A673 (cell line): Measurements from ENCODE around the gene RBFOX1. TPM values are rescaled to one million over a fixed set of nuclear protein-coding genes. Genes with fewer than 3 reads are reported as not detected.

ENCODE experiments used
- BruUV-seq: library from RNA; stranded (reverse); fragments of 400-500 nt; replicated peaks from 2 replicates; lab custom pipeline; 2021; lab: Mats Ljungman, UMichigan
- CTCF ChIA-PET: fragments of 300-600 bp; sonication (Branson Sonifier 250); formaldehyde crosslinking; loops from one replicate; lab custom pipeline; 2022; ENCODE audit warnings: antibody characterized with exemption; lab: Charles Lee
- POLR2A ChIA-PET: fragments of 300-600 bp; sonication (Branson Sonifier 250); formaldehyde crosslinking; loops from one replicate; lab custom pipeline; 2022; ENCODE audit warnings: antibody characterized with exemption; ENCODE audit not compliant: low non-redundant PET; lab: Charles Lee
- DNase-seq: peaks from one replicate; pipeline ENCODE4 v3.0.0-alpha.2; 2015; ENCODE audit warnings: low spot score
- H3K27ac ChIP-seq: fragments of 200-600 bp; sonication (generic); 2 replicates; pipeline ENCODE4 v1.5.1; 2016; ENCODE audit warnings: mixed run types, low read depth, mild to moderate bottlenecking, mixed read lengths, antibody characterized with exemption, low read length; ENCODE audit not compliant: poor library complexity, severe bottlenecking
- H3K27me3 ChIP-seq: fragments of 200-600 bp; sonication (generic); replicated peaks from 2 replicates; pipeline ENCODE4 v1.6.1; 2017; ENCODE audit warnings: mixed run types, low read depth, mild to moderate bottlenecking, mixed read lengths, antibody characterized with exemption, low read length; ENCODE audit not compliant: insufficient read depth, poor library complexity
- H3K36me3 ChIP-seq: fragments of 200-600 bp; sonication (generic); 2 replicates; pipeline ENCODE4 v1.6.1; 2016; ENCODE audit warnings: mixed run types, mild to moderate bottlenecking, mixed read lengths, antibody characterized with exemption, low read length; ENCODE audit not compliant: insufficient read depth, poor library complexity, severe bottlenecking
- H3K4me1 ChIP-seq: fragments of 200-600 bp; sonication (generic); 2 replicates; pipeline ENCODE4 v1.6.1; 2017; ENCODE audit warnings: mixed run types, mild to moderate bottlenecking, mixed read lengths, antibody characterized with exemption, low read length; ENCODE audit not compliant: insufficient read depth, poor library complexity, severe bottlenecking
- H3K4me3 ChIP-seq: fragments of 200-600 bp; sonication (generic); 2 replicates; pipeline ENCODE4 v1.5.1; 2016; ENCODE audit warnings: low read depth, mixed run types, mild to moderate bottlenecking, mixed read lengths, low read length; ENCODE audit not compliant: poor library complexity, severe bottlenecking
- H3K9me3 ChIP-seq: fragments of 200-600 bp; sonication (generic); 2 replicates; pipeline ENCODE4 v1.6.1; 2016; ENCODE audit warnings: mixed run types, low read depth, mild to moderate bottlenecking, mixed read lengths, antibody characterized with exemption, low read length; ENCODE audit not compliant: poor library complexity, severe bottlenecking
- CTCF ChIP-seq: fragments of 300-800, 200-600 bp; sonication (generic); conservative IDR thresholded peaks from 2 replicates; pipeline ENCODE4 v1.5.1; 2017; ENCODE audit warnings: low read depth, mild to moderate bottlenecking, antibody characterized with exemption, low read length, moderate library complexity, mixed read lengths
- EZH2 ChIP-seq: fragments of 200-600 bp; sonication (generic); IDR thresholded peaks from 2 replicates; pipeline ENCODE4 v1.6.1; 2017; ENCODE audit warnings: borderline replicate concordance, low read depth, mild to moderate bottlenecking, mixed read lengths, antibody characterized with exemption, low read length; ENCODE audit not compliant: poor library complexity, severe bottlenecking
- intact Hi-C: fragments of 100-400 bp; cut with micrococcal nuclease; formaldehyde crosslinking; loops from one replicate; pipeline ENCODE4 v1.10.0; 2022; ENCODE audit not compliant: unreplicated experiment
- total RNA-seq: library from RNA; stranded (reverse); gene quantifications from 2 replicates; pipeline ENCODE4 v1.2.3, GENCODE V29; 2021

The RBFOX1 gene
- total RNA-seq, 1 experiment from 2014 or later: 1.8 TPM

DNA sequence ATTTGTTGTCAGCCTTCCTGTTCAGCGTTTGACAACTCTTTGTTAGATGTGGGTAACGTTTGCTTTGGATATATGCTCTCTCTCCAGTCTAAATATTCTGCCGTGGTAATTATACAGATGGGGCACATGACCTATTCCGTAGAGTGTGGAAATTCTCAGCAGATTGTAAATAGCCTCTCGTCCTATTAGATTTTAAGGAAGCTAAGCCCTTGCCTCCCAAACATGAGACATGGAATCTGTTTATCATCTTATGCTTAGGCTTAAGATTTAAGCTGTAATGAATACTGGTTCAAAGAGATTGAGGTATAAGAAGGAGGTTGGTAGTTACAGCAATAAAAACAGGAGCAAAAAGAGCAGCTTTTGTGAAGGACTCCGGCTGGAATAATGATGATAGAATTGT, 87.4 kb downstream of the RBFOX1 start:
- H3K27ac ChIP-seq: no peak overlapping the region
- CTCF ChIA-PET: no interaction called here

GRCh38 chr16:7420843-7421242, 88.2 kb downstream of the RBFOX1 start:
- no peak for DNase-seq
- intact Hi-C loops: no loop called here
- Histone ChIP-seq H3K4me3 (no peak overlapping the region), H3K27ac (no peak overlapping the region), H3K36me3 (no peaks in the 10 kb centered on the region), H3K4me1 (no peaks in the 10 kb centered on the region), H3K27me3 (no peaks in the 10 kb centered on the region), H3K9me3 (no peaks in the 10 kb centered on the region)
- ChIA-PET CTCF (no interaction called here), POLR2A (no interaction called here)
- BruUV-seq: no TSS peak
- TF ChIP-seq CTCF (no peak), EZH2 (no peak)

More for the DNA sequence above, 87.4 kb downstream of the RBFOX1 start:
- Histone ChIP-seq H3K9me3 (no peaks in the 10 kb centered on the region), H3K4me1 (no peaks in the 10 kb centered on the region), H3K4me3 (no peak overlapping the region), H3K27me3 (no peaks in the 10 kb centered on the region), H3K36me3 (no peaks in the 10 kb centered on the region)
- DNase-seq: no peak
- intact Hi-C loops: no loop called here
- POLR2A ChIA-PET: no interaction called here
- TF ChIP-seq EZH2: no peak
- TF ChIP-seq CTCF: no peak
- no TSS peak for BruUV-seq

- intact Hi-C loops: no loop called here
- Histone ChIP-seq H3K36me3 (no peaks in the 10 kb centered on the region), H3K4me1 (no peaks in the 10 kb centered on the region), H3K9me3 (no peaks in the 10 kb centered on the region), H3K27ac (no peak overlapping the region), H3K27me3 (no peaks in the 10 kb centered on the region), H3K4me3 (no peak overlapping the region)
- POLR2A ChIA-PET: no interaction called here
- no peak for DNase-seq
- CTCF ChIA-PET: no interaction called here
- TF ChIP-seq CTCF: no peak
- TF ChIP-seq EZH2: no peak
- no TSS peak for BruUV-seq
Observed at GRCh38 chr16:7421578-7421977, 88.9 kb downstream of the RBFOX1 start.
